ENCODE data around the gene ZNF324. TPM values are rescaled to one million over a fixed set of nuclear protein-coding genes. Genes with fewer than 3 reads are reported as not detected.

The ZNF324 gene
- total and polyA plus RNA-seq, 2 of the 13 experiments (the other 11 are each of a cell fraction or from before 2014, with no cell fraction given): 1.1 to 4.7 TPM

DNA sequence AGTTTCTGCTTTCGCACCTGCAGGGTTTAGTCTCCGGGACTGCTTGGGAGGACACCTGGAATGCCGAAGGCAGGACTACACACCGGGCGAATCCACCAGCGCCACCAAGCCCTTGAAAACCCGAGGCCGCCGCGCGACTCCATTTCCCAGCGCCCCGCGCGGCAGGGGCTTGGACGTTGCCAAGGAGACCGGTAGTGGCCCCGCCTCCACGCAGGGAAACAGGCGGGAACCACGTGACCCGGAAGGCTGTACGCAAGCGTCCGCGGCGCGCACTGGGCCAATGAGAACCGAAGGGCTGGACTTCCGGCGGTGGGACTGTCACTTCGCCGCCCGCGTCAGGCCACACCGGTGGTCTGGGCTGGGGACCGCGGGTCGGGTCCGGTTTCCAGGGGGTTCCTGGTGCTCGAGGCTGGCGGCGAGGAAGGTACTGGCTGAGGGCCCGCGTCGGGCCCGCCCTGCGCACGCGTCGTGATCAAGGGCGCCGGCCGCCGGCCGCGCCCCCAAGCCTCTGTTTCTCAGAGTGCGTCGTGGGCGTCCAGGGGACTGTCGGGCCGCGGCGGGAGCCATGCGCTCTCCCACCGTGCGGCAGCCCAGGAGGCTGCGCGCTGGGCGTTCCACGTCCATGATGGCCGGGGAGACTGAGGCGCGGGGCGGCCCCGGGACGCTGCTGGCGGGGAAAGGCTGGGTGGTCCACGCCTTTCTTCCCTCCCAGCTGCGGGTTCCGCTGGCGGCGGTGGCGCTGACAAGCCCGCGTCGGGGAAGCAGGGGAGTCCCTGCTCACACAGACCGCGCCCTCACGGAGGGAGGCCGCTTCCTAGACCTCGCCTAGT is at the start of gene ZNF324 (continued):
- TF ChIP-seq, protein P1, sequence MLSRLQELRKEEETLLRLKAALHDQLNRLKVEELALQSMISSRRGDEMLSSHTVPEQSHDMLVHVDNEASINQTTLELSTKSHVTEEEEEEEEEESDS (CRISPR knock-in tag; IDR thresholded peaks at IDR 0.05; ENCODE audit: borderline replicate concordance): no peak
- TF ChIP-seq DR1 (CRISPR knock-in tag; IDR thresholded peaks at IDR 0.05): peak; percentile 46; the same call in 1 of the 2 replicates
- TF ChIP-seq, protein P2, sequence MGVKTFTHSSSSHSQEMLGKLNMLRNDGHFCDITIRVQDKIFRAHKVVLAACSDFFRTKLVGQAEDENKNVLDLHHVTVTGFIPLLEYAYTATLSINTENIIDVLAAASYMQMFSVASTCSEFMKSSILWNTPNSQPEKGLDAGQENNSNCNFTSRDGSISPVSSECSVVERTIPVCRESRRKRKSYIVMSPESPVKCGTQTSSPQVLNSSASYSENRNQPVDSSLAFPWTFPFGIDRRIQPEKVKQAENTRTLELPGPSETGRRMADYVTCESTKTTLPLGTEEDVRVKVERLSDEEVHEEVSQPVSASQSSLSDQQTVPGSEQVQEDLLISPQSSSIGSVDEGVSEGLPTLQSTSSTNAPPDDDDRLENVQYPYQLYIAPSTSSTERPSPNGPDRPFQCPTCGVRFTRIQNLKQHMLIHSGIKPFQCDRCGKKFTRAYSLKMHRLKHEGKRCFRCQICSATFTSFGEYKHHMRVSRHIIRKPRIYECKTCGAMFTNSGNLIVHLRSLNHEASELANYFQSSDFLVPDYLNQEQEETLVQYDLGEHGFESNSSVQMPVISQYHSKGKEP (CRISPR knock-in tag; IDR thresholded peaks at IDR 0.05): no peak
- TF ChIP-seq HNRNPL (IDR thresholded peaks at IDR 0.05; ENCODE audit: low read depth, low read length): no peak
- no peak for TF ChIP-seq ZNF446 (CRISPR knock-in tag; IDR thresholded peaks at IDR 0.05)
- TF ChIP-seq KLF9 (CRISPR knock-in tag; IDR thresholded peaks at IDR 0.05; ENCODE audit: low read depth): no peak
- no peak for TF ChIP-seq PHB2 (IDR thresholded peaks at IDR 0.05; ENCODE audit: partially characterized antibody)
- no peak for TF ChIP-seq ZFP36L2 (CRISPR knock-in tag; IDR thresholded peaks at IDR 0.05)
- no peak for TF ChIP-seq ZBTB1 (CRISPR knock-in tag; IDR thresholded peaks at IDR 0.05; ENCODE audit: borderline replicate concordance)
- TF ChIP-seq GABPB1 (CRISPR knock-in tag; IDR thresholded peaks at IDR 0.05): peak; percentile 97
- no peak for TF ChIP-seq MYNN (CRISPR knock-in tag; IDR thresholded peaks at IDR 0.05; ENCODE audit: low read depth)
- no peak for TF ChIP-seq ZNF781 (CRISPR knock-in tag; IDR thresholded peaks at IDR 0.05; ENCODE audit: borderline replicate concordance, not compliant biosample characterization)
- TF ChIP-seq, protein P3, sequence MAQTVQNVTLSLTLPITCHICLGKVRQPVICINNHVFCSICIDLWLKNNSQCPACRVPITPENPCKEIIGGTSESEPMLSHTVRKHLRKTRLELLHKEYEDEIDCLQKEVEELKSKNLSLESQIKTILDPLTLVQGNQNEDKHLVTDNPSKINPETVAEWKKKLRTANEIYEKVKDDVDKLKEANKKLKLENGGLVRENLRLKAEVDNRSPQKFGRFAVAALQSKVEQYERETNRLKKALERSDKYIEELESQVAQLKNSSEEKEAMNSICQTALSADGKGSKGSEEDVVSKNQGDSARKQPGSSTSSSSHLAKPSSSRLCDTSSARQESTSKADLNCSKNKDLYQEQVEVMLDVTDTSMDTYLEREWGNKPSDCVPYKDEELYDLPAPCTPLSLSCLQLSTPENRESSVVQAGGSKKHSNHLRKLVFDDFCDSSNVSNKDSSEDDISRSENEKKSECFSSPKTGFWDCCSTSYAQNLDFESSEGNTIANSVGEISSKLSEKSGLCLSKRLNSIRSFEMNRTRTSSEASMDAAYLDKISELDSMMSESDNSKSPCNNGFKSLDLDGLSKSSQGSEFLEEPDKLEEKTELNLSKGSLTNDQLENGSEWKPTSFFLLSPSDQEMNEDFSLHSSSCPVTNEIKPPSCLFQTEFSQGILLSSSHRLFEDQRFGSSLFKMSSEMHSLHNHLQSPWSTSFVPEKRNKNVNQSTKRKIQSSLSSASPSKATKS (CRISPR knock-in tag; IDR thresholded peaks at IDR 0.05): no peak
- TF ChIP-seq ZNF205 (CRISPR knock-in tag; IDR thresholded peaks at IDR 0.05): no peak
- TF ChIP-seq, protein P4, sequence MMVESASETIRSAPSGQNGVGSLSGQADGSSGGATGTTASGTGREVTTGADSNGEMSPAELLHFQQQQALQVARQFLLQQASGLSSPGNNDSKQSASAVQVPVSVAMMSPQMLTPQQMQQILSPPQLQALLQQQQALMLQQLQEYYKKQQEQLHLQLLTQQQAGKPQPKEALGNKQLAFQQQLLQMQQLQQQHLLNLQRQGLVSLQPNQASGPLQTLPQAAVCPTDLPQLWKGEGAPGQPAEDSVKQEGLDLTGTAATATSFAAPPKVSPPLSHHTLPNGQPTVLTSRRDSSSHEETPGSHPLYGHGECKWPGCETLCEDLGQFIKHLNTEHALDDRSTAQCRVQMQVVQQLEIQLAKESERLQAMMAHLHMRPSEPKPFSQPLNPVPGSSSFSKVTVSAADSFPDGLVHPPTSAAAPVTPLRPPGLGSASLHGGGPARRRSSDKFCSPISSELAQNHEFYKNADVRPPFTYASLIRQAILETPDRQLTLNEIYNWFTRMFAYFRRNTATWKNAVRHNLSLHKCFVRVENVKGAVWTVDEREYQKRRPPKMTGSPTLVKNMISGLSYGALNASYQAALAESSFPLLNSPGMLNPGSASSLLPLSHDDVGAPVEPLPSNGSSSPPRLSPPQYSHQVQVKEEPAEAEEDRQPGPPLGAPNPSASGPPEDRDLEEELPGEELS (CRISPR knock-in tag; IDR thresholded peaks at IDR 0.05): no peak
- TF ChIP-seq, protein P5, sequence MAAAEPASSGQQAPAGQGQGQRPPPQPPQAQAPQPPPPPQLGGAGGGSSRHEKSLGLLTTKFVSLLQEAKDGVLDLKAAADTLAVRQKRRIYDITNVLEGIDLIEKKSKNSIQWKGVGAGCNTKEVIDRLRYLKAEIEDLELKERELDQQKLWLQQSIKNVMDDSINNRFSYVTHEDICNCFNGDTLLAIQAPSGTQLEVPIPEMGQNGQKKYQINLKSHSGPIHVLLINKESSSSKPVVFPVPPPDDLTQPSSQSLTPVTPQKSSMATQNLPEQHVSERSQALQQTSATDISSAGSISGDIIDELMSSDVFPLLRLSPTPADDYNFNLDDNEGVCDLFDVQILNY (CRISPR knock-in tag; conservative IDR thresholded peaks at IDR 0.05): no peak
- TF ChIP-seq NCOR1 (IDR thresholded peaks at IDR 0.05; ENCODE audit: borderline replicate concordance, low read length): no peak
- no peak for TF ChIP-seq RELA (CRISPR knock-in tag; IDR thresholded peaks at IDR 0.05)
- no peak for TF ChIP-seq ZNF264 (CRISPR knock-in tag; IDR thresholded peaks at IDR 0.05)
- no peak for TF ChIP-seq FOSL2 (CRISPR knock-in tag; IDR thresholded peaks at IDR 0.05)
- TF ChIP-seq TAF1 (CRISPR knock-in tag; IDR thresholded peaks at IDR 0.05): peak; percentile 71
- no peak for TF ChIP-seq ZNF230 (CRISPR knock-in tag; IDR thresholded peaks at IDR 0.05)
- TF ChIP-seq, protein P6, sequence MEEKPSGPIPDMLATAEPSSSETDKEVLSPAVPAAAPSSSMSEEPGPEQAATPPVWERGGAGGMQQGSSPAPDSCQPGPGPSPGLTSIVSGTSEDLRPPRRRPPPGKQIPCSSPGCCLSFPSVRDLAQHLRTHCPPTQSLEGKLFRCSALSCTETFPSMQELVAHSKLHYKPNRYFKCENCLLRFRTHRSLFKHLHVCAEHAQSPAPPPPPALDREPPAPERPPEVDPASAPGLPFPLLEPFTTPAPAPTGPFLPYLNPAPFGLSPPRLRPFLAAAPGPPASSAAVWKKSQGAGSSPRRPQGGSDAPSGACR (CRISPR knock-in tag; IDR thresholded peaks at IDR 0.05): no peak
